GM20000 (cell line): ENCODE measurements around the gene CDK17.

Experiments
- DNase-seq: peaks from one replicate; pipeline ENCODE4 v3.0.0; 2012; ENCODE audit warnings: low spot score
- TF ChIP-seq, protein P1 (sequence below): IDR thresholded peaks from 2 replicates; pipeline ENCODE4 v1.5.1; 2012; ENCODE audit warnings: mild to moderate bottlenecking, control low read depth; ENCODE audit errors: extremely low read depth, missing control alignments

Gene CDK17

DNA sequence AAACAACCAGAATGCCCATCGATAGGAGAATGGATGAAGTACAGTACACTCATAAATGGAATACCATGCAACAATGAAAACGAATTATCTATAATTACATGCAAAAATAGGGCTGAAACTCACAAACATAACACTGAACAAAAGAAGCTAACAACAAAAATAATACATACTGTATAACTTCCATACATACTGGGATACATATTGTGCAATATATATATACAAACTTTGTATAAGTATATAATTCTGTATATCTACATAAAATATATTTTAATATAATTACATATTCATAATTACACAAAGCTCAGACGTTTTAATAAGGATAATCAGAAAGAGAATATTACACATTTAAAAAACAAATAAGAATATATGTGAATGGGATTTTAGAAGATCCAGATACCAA is 90.2 kb downstream of the CDK17 start:
- TF ChIP-seq, protein P1, sequence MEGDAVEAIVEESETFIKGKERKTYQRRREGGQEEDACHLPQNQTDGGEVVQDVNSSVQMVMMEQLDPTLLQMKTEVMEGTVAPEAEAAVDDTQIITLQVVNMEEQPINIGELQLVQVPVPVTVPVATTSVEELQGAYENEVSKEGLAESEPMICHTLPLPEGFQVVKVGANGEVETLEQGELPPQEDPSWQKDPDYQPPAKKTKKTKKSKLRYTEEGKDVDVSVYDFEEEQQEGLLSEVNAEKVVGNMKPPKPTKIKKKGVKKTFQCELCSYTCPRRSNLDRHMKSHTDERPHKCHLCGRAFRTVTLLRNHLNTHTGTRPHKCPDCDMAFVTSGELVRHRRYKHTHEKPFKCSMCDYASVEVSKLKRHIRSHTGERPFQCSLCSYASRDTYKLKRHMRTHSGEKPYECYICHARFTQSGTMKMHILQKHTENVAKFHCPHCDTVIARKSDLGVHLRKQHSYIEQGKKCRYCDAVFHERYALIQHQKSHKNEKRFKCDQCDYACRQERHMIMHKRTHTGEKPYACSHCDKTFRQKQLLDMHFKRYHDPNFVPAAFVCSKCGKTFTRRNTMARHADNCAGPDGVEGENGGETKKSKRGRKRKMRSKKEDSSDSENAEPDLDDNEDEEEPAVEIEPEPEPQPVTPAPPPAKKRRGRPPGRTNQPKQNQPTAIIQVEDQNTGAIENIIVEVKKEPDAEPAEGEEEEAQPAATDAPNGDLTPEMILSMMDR = no peak
- no peak for DNase-seq

DNA sequence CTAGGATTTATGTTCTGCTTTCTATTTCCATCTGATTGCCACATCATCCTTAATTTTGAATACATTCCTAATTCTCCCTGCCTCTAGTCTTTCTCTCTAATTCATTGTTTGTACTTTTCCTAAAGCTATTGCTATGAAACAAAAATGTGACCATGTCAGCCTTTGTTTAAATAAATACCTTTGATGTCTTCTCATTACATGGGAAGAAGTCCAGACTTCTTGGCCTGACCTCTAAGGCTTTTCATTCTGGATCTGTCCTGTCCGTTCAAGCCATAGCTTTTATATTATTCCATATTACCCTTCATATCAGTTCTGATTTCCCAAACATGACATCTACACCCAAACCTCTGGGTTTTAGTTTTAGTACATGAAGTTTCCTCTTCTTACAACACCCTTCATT is 91.4 kb downstream of the CDK17 start:
- DNase-seq = no peak
- TF ChIP-seq, protein P1 = no peak

DNA sequence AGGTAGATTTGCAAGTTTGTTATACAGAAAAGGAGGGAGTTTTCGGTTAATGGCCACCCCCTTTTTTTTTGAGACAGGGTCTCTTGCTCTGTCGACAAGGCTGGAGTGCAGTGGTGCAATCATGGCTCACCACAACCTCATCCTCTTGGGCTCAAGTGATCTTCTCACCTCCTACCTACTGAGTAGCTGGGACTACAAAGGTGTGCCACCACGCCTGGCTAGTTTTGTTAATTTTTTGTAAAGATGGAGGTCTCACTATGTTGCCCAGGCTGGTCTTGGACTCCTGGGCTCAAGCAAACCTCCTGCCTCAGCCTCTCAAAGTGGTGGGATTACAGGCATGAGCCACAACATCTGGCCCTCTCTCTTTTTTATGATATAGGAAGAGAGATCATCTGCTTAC is 94.6 kb downstream of the CDK17 start:
- TF ChIP-seq, protein P1 = no peak
- no peak for DNase-seq

DNA sequence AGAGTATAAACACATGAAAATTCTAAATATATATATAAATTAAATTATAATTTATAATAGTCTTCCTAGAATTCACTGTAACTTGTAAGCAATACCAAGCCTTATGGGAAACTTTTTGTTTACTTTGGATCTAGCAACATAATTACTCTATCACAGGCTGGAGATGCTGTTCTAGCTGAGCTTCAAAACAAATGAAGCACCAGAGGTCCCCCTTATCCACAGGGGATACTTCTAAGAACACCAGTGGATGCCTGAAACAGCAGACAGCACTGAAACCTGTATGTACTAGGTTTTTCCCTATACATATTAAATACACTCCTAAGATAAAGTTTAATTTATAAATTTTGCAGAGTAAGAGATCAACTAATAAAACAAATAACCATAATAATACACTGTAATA is 96.6 kb downstream of the CDK17 start:
- no peak for DNase-seq
- TF ChIP-seq, protein P1 = no peak

DNA sequence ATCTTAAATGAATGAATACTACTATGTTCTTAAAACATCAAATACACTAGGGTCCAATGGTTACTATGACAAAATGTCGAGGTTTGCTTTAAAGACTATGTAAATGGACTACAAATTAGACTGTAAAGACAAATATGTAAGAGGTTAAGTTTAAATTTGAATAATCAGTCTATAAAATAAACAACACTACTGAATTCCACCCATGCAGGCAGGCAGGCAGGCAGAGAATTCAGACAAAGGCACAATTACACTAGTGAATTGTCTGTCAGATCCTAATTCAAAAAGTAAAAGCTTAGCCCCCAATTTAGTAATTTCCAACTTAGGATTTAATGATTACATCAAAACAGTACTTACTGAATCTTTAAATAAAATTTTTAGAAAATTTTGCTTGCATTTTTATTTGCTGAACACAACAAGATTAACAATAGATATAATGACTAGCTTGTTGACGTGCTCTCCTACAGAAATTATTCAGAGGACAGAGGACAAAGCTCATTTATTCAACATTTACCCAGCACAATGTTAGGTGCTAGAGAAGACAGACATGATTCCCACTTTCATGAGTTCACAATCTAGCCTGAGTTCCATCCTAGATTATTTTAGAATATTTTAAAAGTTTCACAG is 97.4 kb downstream of the CDK17 start:
- DNase-seq = no peak
- TF ChIP-seq, protein P1 = no peak

DNA sequence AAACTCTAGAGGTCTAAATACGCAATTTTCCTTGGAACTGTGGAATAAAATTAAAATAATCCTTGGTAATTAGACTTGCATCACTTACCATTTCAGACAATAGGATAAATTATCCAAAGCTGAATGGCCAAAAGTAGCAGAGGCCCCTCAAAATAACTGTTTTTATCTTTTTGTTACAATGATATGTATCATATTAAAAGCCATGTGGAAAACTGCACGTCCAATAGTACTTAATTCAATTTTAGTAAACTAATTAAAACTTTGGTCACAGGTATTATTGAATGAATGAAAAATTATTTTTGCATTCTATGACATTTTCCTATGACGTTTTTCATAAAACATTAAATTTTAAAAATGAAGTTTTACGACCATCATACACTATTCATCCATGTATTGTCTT is 98.5 kb downstream of the CDK17 start:
- TF ChIP-seq, protein P1 = no peak
- no peak for DNase-seq

DNA sequence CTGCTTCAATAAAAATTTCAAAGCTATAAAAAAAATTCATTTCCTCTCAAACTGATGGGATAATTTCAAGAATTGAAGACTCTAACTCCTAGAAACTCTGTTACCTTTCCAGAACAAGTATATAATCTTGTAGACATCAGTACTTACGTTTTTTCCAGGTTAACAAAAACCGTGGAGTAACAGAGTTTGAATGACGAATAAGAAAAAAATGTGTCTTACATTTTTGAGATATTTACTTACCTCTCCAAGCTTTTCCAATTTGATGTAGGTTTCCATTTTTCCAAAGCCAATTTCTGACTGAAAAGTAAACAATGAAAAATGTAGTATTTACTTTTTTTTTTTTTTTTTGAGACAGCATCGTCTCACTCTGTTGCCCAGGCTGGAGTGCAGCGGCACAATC is 100.2 kb downstream of the CDK17 start:
- DNase-seq = no peak
- TF ChIP-seq, protein P1 = no peak
